OCI-LY7 (cell line): ENCODE data around the gene FAM170B. TPM values are rescaled to one million over a fixed set of nuclear protein-coding genes. Genes with fewer than 3 reads are reported as not detected.
A peak's percentile ranks its signal among the peaks of the same experiment; 100 is the strongest.

Source experiments
- BruUV-seq: library from RNA; stranded (reverse); fragments of 400-500 nt; replicated peaks from 2 replicates; lab custom pipeline; 2021; lab: Mats Ljungman, UMichigan
- CTCF ChIA-PET: fragments of 300-600 bp; sonication (Branson Sonifier 250); formaldehyde crosslinking; loops from one replicate; lab custom pipeline; 2022; ENCODE audit warnings: antibody characterized with exemption; ENCODE audit not compliant: unreplicated experiment; lab: Charles Lee
- POLR2A ChIA-PET: fragments of 300-600 bp; sonication (Branson Sonifier 250); formaldehyde crosslinking; loops from one replicate; lab custom pipeline; 2022; ENCODE audit warnings: antibody characterized with exemption; lab: Charles Lee
- DNase-seq: peaks from one replicate; pipeline ENCODE4 v3.0.0-alpha.2; 2015; ENCODE audit warnings: low spot score
- H2AFZ ChIP-seq: fragments of 200-600 bp; sonication (generic), shearing (Covaris generic); 2 replicates; pipeline ENCODE4 v1.6.1; 2014; ENCODE audit warnings: mild to moderate bottlenecking, antibody characterized with exemption, low read length, moderate library complexity
- H3K27ac ChIP-seq: fragments of 200-600 bp; sonication (generic); 2 replicates; pipeline ENCODE4 v1.5.1; 2014; ENCODE audit warnings: mixed run types, low read depth, mild to moderate bottlenecking, moderate library complexity, low read length, inconsistent platforms; ENCODE audit not compliant: poor library complexity, severe bottlenecking
- H3K36me3 ChIP-seq: fragments of 200-600 bp; sonication (generic); 2 replicates; pipeline ENCODE4 v1.6.1; 2014; ENCODE audit warnings: mild to moderate bottlenecking, antibody characterized with exemption, low read length, moderate library complexity, mixed read lengths; ENCODE audit not compliant: insufficient read depth
- H3K4me1 ChIP-seq: fragments of 200-600 bp; sonication (generic); 2 replicates; pipeline ENCODE4 v1.5.1; 2014; ENCODE audit warnings: mild to moderate bottlenecking, low read length; ENCODE audit not compliant: insufficient read depth, poor library complexity, severe bottlenecking
- H3K4me2 ChIP-seq: fragments of 200-600 bp; sonication (generic); 2 replicates; pipeline ENCODE4 v1.6.1; 2014; ENCODE audit warnings: mild to moderate bottlenecking, low read length
- H3K4me3 ChIP-seq: fragments of 200-600 bp; sonication (generic); 2 replicates; pipeline ENCODE4 v1.5.1; 2014; ENCODE audit warnings: mild to moderate bottlenecking, low read depth, low read length; ENCODE audit not compliant: poor library complexity, severe bottlenecking
- H3K79me2 ChIP-seq: fragments of 200-600 bp; sonication (generic); 2 replicates; pipeline ENCODE4 v1.6.1; 2016; ENCODE audit warnings: low read depth, mild to moderate bottlenecking, low read length, moderate library complexity, mixed read lengths; ENCODE audit not compliant: insufficient read depth
- H3K9me2 ChIP-seq: fragments of 200-600 bp; sonication (generic); 2 replicates; pipeline ENCODE4 v1.6.1; 2016; ENCODE audit warnings: mild to moderate bottlenecking, low read length, mixed read lengths; ENCODE audit not compliant: insufficient read depth
- H3K9me3 ChIP-seq: fragments of 200-600 bp; sonication (generic); 2 replicates; pipeline ENCODE4 v1.6.1; 2014; ENCODE audit warnings: mild to moderate bottlenecking, mixed run types, low read length, mixed read lengths
- H4K20me1 ChIP-seq: fragments of 200-600 bp; sonication (generic); 2 replicates; pipeline ENCODE4 v1.6.1; 2014; ENCODE audit warnings: mild to moderate bottlenecking, antibody characterized with exemption, low read length, moderate library complexity, mixed read lengths; ENCODE audit not compliant: insufficient read depth
- CTCF ChIP-seq: fragments of 200-600 bp; sonication (generic); conservative IDR thresholded peaks from 2 replicates; pipeline ENCODE4 v1.5.1; 2014; ENCODE audit warnings: mild to moderate bottlenecking, antibody characterized with exemption, low read length, moderate library complexity, mixed read lengths
- EZH2phosphoT487 ChIP-seq: fragments of 200-600 bp; sonication (generic); IDR thresholded peaks from 2 replicates; pipeline ENCODE4 v1.6.1; 2018; ENCODE audit warnings: low read depth, borderline replicate concordance, mild to moderate bottlenecking, mixed run types, antibody characterized with exemption, low read length, moderate library complexity, mixed read lengths
- intact Hi-C: fragments of 100-400 bp; cut with micrococcal nuclease; formaldehyde crosslinking; loops from one replicate; pipeline ENCODE4 v1.10.0; 2022; ENCODE audit not compliant: unreplicated experiment
- total RNA-seq, 2 experiments: library from RNA; depleted of rRNA in 1 of 2; stranded (reverse); fragments of >200 nt in 1 of 2; shearing (Covaris generic) in 1 of 2; gene quantifications; 2 replicates each; pipeline ENCODE4 v1.2.3, GENCODE V29; 2014 to 2022

The FAM170B gene
- total RNA-seq, 2 experiments from 2014 or later: 0.23 to 0.38 TPM

- Histone ChIP-seq H3K4me1 (peaks cover 15% of the 10 kb centered on the region), H3K4me2 (peak overlapping the region; percentile 32; the same call in 1 of the 2 replicates), H2AFZ (peak overlapping the region; percentile 88; the same call in 1 of the 2 replicates), H3K79me2 (no peaks in the 10 kb centered on the region), H4K20me1 (no peaks in the 10 kb centered on the region), H3K36me3 (no peaks in the 10 kb centered on the region), H3K9me3 (no peaks in the 10 kb centered on the region), H3K9me2 (no peaks in the 10 kb centered on the region), H3K27ac (no peak overlapping the region), H3K4me3 (no peak overlapping the region)
- BruUV-seq: no TSS peak
- TF ChIP-seq CTCF (peak; percentile 98), EZH2phosphoT487 (no peak)
- peak; percentile 92 for DNase-seq
- intact Hi-C loops: loop anchor here (1.0 to 5.0 kb wide), 4 partner anchors 87 to 506 kb away; no protein-coding TSS in a partner anchor
- POLR2A ChIA-PET: interaction anchor here (1.1 to 1.4 kb wide), 2 partner anchors 44 to 591 kb away, joined by 3 read pairs; no protein-coding TSS in a partner anchor
- CTCF ChIA-PET: interaction anchor here (0.6 to 1.4 kb wide), 4 partner anchors 9 to 508 kb away, joined by 3 to 6 read pairs (median 4); no protein-coding TSS in a partner anchor
Measured at GRCh38 chr10:49164559-49165188, 30.9 kb upstream of the FAM170B start.

- Histone ChIP-seq H3K27ac (no peak overlapping the region), H3K9me3 (no peaks in the 10 kb centered on the region), H3K79me2 (no peaks in the 10 kb centered on the region), H3K9me2 (no peaks in the 10 kb centered on the region), H4K20me1 (no peaks in the 10 kb centered on the region), H3K36me3 (no peaks in the 10 kb centered on the region), H3K4me2 (peak overlapping the region; percentile 32; the same call in 1 of the 2 replicates), H3K4me1 (peaks cover 15% of the 10 kb centered on the region), H2AFZ (peak overlapping the region; percentile 88; the same call in 1 of the 2 replicates), H3K4me3 (no peak overlapping the region)
- TF ChIP-seq CTCF (no peak), EZH2phosphoT487 (no peak)
- ChIA-PET POLR2A (interaction anchor here (1.1 to 1.4 kb wide), 2 partner anchors 43 to 590 kb away, joined by 3 read pairs; no protein-coding TSS in a partner anchor), CTCF (interaction anchor here (0.9 to 1.4 kb wide), 2 partner anchors 8 to 507 kb away, joined by 4 to 5 read pairs; no protein-coding TSS in a partner anchor)
- no TSS peak for BruUV-seq
- DNase-seq: no peak
- intact Hi-C loops: loop anchor here (1.0 to 5.0 kb wide), 4 partner anchors 86 to 505 kb away; no protein-coding TSS in a partner anchor
Measured at GRCh38 chr10:49163741-49164140, 29.9 kb upstream of the FAM170B start.
